HepG2 (cell line): ENCODE results near the gene GRM4. TPM values are rescaled to one million over a fixed set of nuclear protein-coding genes. Genes with fewer than 3 reads are reported as not detected.

Source experiments
- CEBPB ChIP-seq: IDR thresholded peaks from 2 replicates; pipeline ENCODE4 v1.6.1; 2011; ENCODE audit warnings: low read depth, low read length, improper control_type of control experiment, borderline replicate concordance
- ELF1 ChIP-seq: sonication (generic); formaldehyde crosslinking; IDR thresholded peaks from 2 replicates; pipeline ENCODE4 v1.4.0; 2020; ENCODE audit warnings: missing genetic modification reagents
- FOXK2 ChIP-seq: fragments of 450-650 bp; IDR thresholded peaks from 2 replicates; pipeline ENCODE4 v1.6.1; 2016
- HMG20B ChIP-seq: conservative IDR thresholded peaks from 2 replicates; pipeline ENCODE4 v1.6.1; 2016; ENCODE audit warnings: missing genetic modification reagents, missing compliant biosample characterization
- HOXD1 ChIP-seq: sonication (generic); formaldehyde crosslinking; IDR thresholded peaks from 2 replicates; pipeline ENCODE4 v1.5.0; 2020; ENCODE audit warnings: missing genetic modification reagents
- JUN ChIP-seq: sonication (generic); formaldehyde crosslinking; IDR thresholded peaks from 2 replicates; pipeline ENCODE4 v1.4.0; 2020; ENCODE audit warnings: mild to moderate bottlenecking, missing genetic modification reagents
- KDM5A ChIP-seq: fragments of 200-600 bp; sonication (generic); IDR thresholded peaks from 2 replicates; pipeline ENCODE4 v1.7.0; 2018; ENCODE audit warnings: antibody characterized with exemption, mild to moderate bottlenecking, low read length, borderline replicate concordance
- KDM6A ChIP-seq: IDR thresholded peaks from 2 replicates; pipeline ENCODE4 v1.6.1; 2016; ENCODE audit warnings: low read depth
- NONO ChIP-seq, 2 experiments: fragments of 450-650 bp in 1 of 2; sonication (generic) in 1 of 2; formaldehyde crosslinking in 1 of 2; IDR thresholded peaks in 1 of 2; conservative IDR thresholded peaks in 1 of 2; 2 replicates each; pipeline versions ENCODE4 v1.6.1 to v1.8.0; 2017 to 2022; ENCODE audit warnings: mild to moderate bottlenecking in 1 of 2, missing genetic modification reagents in 1 of 2, moderate library complexity in 1 of 2
- NR2F2 ChIP-seq: IDR thresholded peaks from 2 replicates; pipeline ENCODE4 v1.6.1; 2012; ENCODE audit warnings: low read depth, inconsistent platforms, borderline replicate concordance
- PRDM4 ChIP-seq: sonication (generic); formaldehyde crosslinking; IDR thresholded peaks from 2 replicates; pipeline ENCODE4 v1.9.0; 2021; ENCODE audit warnings: missing genetic modification reagents, borderline replicate concordance
- SKIL ChIP-seq: sonication (generic); formaldehyde crosslinking; IDR thresholded peaks from 2 replicates; pipeline ENCODE4 v1.8.0; 2022; ENCODE audit warnings: missing genetic modification reagents, mild to moderate bottlenecking, moderate library complexity, borderline replicate concordance
- THAP8 ChIP-seq: sonication (generic); formaldehyde crosslinking; IDR thresholded peaks from 2 replicates; pipeline ENCODE4 v1.5.1; 2020; ENCODE audit warnings: missing genetic modification reagents, mild to moderate bottlenecking, borderline replicate concordance
- TRIM24 ChIP-seq: sonication (generic); formaldehyde crosslinking; IDR thresholded peaks from 2 replicates; pipeline ENCODE4 v1.8.0; 2022; ENCODE audit warnings: mild to moderate bottlenecking, missing genetic modification reagents
- ZMYM3 ChIP-seq: sonication (generic); formaldehyde crosslinking; IDR thresholded peaks from 2 replicates; pipeline ENCODE4 v1.5.1; 2020; ENCODE audit warnings: mild to moderate bottlenecking, missing genetic modification reagents
- ZNF20 ChIP-seq: sonication (generic); formaldehyde crosslinking; IDR thresholded peaks from 2 replicates; pipeline ENCODE4 v1.4.0; 2020; ENCODE audit warnings: mild to moderate bottlenecking, moderate library complexity, missing genetic modification reagents
- ZNF260 ChIP-seq: sonication (generic); formaldehyde crosslinking; IDR thresholded peaks from 2 replicates; pipeline ENCODE4 v1.4.0; 2020; ENCODE audit warnings: missing genetic modification reagents, low read depth, mild to moderate bottlenecking, borderline replicate concordance
- ZNF468 ChIP-seq: sonication (generic); formaldehyde crosslinking; IDR thresholded peaks from 2 replicates; pipeline ENCODE4 v1.8.0; 2022; ENCODE audit warnings: mild to moderate bottlenecking, moderate library complexity, missing genetic modification reagents
- ZNF609 ChIP-seq: sonication (generic); formaldehyde crosslinking; IDR thresholded peaks from 2 replicates; pipeline ENCODE4 v1.4.0; 2020; ENCODE audit warnings: mild to moderate bottlenecking, missing genetic modification reagents, borderline replicate concordance
- ZNF746 ChIP-seq: sonication (generic); formaldehyde crosslinking; IDR thresholded peaks from 2 replicates; pipeline ENCODE4 v1.8.0; 2022; ENCODE audit warnings: mild to moderate bottlenecking, missing genetic modification reagents
- ZNF781 ChIP-seq: sonication (generic); formaldehyde crosslinking; IDR thresholded peaks from 2 replicates; pipeline ENCODE4 v1.5.1; 2020; ENCODE audit warnings: borderline replicate concordance, mild to moderate bottlenecking, missing genetic modification reagents; ENCODE audit errors: not compliant biosample characterization
- polyA plus RNA-seq, 8 experiments: library from polyadenylated mRNA; depleted of rRNA in 3 of 8; stranded (reverse) in 7 of 8; unstranded in 1 of 8; fragments of >200 nt; fragmentation: Illumina TruSeq in 4 of 8; extraction: Trizol in 4 of 8; gene quantifications; 2 replicates each; pipeline versions ENCODE4 v1.2.1 to v1.2.3, GENCODE V29; 2011 to 2016; ENCODE audit warnings: low read depth in 4 of 8, missing spikeins in 1 of 8, mixed read lengths in 1 of 8; ENCODE audit not compliant: insufficient read depth in 1 of 8
- total RNA-seq, 5 experiments: library from RNA; depleted of rRNA; stranded (reverse); fragments of >200 nt; fragmentation: Illumina TruSeq; extraction: Trizol; gene quantifications; 2 replicates each; pipeline ENCODE4 v1.2.3, GENCODE V29; 2016; ENCODE audit warnings: low read depth in 1 of 5

Gene GRM4
- total and polyA plus RNA-seq, 2 of the 13 experiments (the other 11 are each of a cell fraction or from before 2014, with no cell fraction given), result not detected

- TF ChIP-seq SKIL (no peak), ZNF20 (no peak), NR2F2 (no peak), ZMYM3 (no peak), NONO (IDR thresholded peaks at IDR 0.05) (no peak), NONO (CRISPR knock-in tag; conservative IDR thresholded peaks at IDR 0.05) (no peak), PRDM4 (CRISPR knock-in tag) (no peak), FOXK2 (no peak), THAP8 (CRISPR knock-in tag) (no peak), ZNF260 (CRISPR knock-in tag) (no peak), TRIM24 (CRISPR knock-in tag) (no peak), ZNF781 (CRISPR knock-in tag) (peak; percentile 74), HOXD1 (CRISPR knock-in tag) (peak; percentile 28; the same call in 1 of the 2 replicates), JUN (no peak), ZNF468 (CRISPR knock-in tag) (0 out of 2 replicates have a peak, but pooled peaks have one; percentile 69), CEBPB (no peak), ZNF746 (CRISPR knock-in tag) (no peak), KDM5A (no peak), KDM6A (CRISPR knock-in tag) (no peak), ZNF609 (no peak), ELF1 (CRISPR knock-in tag) (no peak), HMG20B (CRISPR knock-in tag) (no peak)
Measured at GRCh38 chr6:34115403-34115795, 30.5 kb downstream of the GRM4 start (continued).
